GM18907 (cell line): ENCODE data around the gene DFFA.
"Not testable (repeated sequence)": the region's sequence is repeated elsewhere in the genome, so short reads cannot be mapped to it uniquely, and the experiment has no call there.

Experiments used
- ATAC-seq: cut with Tn5 transposase; IDR thresholded peaks from one replicate; pipeline ENCODE4 v1.9.1; 2021; ENCODE audit warnings: mild to moderate bottlenecking, moderate library complexity; ENCODE audit not compliant: unreplicated experiment

The DFFA gene

DNA sequence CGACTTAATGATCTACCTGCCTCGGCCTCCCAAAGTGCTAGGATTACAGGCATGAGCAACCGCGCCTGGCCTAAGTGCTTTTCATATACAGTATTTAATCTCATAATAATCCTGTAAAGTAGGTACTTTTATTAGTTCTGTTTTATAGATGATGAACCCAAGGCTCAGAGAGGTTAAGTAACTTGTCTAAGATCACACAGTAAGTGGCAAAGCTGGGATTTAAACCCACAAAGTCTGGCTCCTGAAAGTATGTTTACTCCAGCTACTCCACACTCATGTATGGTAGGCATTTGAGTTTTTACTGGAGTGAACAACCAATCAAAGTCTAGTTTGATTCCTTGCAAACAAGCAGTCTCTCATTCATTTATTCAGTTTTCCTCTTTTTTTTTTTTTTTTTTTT, 2.3 kb downstream of the DFFA start:
- no peak for ATAC-seq

DNA sequence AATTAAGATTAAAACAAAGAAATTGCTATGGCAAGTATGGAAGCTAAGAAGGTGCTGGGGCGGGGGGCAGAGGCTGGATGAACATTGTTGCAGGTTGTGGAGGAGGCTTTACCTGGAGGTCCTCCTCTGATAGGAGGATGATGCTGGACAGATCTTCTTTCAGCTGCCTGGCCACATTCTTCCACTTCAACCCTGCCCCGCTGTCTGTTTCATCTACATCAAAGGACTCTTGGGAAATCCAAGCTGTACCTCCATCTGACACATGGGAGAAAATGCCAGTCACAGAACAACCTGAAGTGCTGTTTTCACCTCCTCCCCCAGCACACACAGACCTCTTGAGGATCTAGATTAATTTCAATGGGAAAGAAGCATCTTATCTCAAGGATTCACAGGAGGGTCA, 5.3 kb downstream of the DFFA start:
- ATAC-seq = no peak

DNA sequence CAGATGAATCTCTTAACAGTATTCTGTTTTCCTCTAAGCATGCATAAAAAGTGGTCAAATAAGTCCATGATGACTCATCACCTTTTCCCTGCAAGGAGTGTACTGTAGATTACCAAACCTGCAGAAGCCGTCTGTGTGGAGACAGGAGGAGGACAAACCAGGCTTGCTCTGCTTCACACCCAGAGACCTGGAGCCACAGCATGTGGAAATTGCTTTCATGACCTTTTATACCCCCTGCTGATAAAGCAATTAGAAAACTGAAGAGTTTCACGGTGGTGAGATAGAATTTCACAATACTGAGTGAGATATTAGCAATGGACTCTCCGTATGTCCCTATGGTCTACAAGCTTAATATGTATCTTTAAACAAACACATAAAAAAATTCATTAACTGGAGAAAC, 13.1 kb downstream of the DFFA start:
- no peak for ATAC-seq

DNA sequence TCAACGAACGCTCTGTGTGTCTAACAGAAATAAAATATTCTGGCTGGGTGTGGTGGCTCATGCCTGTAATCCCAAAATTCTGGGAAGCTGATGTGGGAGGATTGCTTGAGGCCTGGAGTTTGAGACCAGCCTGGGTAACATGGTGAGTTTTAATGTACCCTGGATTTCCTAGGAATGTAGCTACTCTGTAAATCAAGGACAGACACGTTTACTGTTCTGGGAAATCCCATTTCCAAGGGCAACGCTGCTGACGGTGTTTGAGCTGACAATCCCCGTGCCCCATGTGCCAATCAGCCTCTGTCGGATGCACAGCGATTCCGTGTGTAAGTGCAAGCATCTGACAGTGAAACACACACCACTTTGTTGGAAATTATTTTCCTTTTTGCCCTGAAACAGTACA, 14.5 kb downstream of the DFFA start:
- ATAC-seq = no peak

DNA sequence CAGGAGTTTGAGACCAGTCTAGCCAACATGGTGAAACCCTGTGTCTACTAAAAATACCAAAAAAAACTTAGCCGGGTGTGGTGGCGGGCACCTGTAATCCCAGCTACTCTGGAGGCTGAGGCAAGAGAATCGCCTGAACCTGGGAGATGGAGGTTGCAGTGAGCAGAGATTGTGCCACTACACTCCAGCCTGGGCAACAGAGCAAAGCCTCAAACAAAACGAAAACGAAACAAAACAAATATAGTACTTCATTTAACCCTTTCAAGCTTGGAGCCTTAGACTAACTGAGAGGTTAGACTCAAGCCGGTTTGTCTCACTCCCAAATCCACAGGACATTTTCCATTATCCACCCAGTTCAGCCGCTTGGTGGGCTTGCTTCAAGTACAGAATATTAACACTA, 14.9 kb downstream of the DFFA start:
- ATAC-seq = not testable (repeated sequence)

DNA sequence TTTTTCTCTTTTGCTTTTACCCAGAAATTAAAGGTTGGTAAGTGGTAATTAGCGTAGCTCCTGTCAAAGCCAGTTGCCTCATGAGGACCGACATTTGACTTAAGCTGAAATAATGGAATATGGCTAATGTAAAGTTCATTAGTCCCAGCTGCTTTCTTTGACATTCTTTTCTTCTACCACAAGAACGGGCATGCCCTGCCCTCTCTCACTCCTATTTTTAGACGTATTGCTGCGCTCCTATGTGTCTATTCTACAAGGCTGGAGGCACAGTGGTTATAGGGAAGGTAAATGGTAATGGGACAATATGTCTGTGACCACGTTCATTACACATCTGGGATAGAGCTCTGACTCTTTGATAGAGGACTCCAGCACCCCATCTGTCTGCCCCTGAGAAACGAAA, 15.7 kb downstream of the DFFA start:
- no peak for ATAC-seq

DNA sequence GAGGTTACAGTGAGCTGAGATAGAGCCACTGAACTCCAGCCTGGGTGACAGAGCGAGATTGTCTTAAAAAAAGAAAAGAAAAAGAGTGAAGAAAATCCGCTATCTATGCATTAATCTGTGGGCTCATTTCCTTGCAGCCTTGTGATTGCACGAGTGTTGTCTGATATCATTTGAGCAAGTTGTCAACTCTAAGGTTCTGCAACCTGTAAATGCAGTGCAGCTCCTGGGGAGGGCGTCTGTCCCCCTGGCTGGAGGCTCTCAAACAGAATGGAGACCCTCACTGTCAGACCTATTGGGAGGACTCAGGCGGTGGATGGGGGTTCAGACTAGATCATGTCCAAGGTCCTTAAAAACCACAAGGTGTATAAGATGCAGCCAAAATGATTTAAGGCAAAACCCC, 16.3 kb downstream of the DFFA start:
- ATAC-seq = no peak

DNA sequence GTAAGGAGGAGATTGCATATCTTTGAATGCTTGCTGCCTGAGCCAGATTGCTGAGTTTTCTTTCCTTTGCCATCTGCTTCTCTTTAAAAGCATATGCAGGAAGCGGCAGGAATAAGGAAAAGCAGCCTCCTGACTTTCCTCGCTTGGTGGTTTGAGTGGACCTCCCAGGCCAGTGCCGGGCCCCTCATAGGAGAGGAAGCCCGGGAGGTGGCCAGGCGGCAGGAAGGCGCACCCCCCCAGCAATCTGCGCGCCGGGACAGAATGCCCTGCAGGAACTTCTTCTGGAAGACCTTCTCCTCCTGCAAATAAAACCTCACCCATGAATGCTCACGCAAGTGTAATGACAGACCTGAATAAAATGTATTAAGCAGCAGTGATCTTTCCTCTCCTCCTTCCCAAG, 21.0 kb downstream of the DFFA start:
- ATAC-seq = no peak

DNA sequence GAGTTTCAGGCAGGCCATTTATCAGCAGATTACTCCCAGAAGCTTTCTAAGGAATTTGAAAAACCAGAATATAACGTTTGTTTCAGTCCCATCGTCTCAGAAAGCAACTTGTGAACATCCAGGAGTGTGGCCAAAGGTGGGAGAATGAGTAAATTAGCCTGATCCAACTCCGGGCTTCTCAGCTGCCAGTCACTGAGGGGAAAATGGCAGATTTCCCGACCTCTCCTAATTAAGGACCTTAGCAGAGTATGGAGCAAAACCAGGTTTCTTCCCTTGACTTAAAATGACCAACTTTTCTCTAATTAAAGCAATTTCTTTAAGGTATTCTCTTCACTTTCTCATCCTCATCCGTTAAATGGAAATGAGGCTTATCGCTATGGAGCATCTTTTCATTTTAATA, 21.5 kb downstream of the DFFA start:
- ATAC-seq = no peak

DNA sequence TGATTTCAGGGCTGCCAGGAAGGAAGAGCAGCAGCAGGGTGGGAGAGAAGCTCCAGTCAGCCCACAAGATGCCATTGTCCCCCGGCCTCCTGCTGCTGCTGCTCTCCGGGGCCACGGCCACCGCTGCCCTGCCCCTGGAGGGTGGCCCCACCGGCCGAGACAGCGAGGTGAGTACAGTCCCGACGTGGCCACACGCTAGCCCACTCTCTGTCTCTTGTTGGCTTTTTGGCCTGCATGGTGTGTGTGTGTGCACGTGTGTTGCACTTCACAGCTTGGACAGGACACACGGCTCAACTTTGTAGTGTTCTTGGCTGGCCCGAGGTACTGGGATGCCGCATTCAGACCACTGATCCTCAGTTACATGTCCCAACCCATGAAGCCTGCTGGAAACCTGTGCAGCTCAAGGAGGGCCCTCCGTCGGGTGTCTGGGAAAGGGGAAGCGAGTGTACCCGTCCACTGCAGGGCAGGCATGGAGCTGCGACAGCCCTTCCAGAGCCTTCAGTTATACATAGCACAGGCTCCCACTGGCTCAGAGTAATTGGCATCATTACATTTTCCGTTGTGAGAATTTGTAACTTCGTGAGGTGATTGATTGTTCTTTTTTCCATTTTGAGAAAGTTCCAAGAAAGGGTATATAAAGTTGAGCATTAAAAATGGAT, 22.0 kb downstream of the DFFA start:
- no peak for ATAC-seq

DNA sequence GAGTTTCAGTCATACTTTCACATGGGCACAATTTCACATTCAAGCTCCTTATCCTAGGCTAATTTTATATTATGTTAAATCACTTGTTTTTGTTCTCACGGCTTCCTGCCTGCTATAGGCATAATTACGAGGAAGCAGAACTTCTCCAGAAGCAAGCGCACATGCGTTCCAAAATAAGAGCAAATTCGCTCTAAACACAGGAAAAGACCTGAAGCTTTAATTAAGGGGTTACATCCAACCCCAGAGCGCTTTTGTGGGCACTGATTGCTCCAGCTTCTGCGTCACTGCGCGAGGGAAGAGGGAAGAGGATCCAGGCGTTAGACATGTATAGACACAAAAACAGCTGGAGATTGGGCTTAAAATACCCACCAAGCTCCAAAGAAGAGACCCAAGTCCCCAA, 22.6 kb downstream of the DFFA start, which contains the start of gene CORT:
Gene CORT, plus strand, starts transcription at position 281 of the 400 bp plus-strand sequence. CDS start 193 bp downstream, outside the sequence.
- ATAC-seq = no peak

DNA sequence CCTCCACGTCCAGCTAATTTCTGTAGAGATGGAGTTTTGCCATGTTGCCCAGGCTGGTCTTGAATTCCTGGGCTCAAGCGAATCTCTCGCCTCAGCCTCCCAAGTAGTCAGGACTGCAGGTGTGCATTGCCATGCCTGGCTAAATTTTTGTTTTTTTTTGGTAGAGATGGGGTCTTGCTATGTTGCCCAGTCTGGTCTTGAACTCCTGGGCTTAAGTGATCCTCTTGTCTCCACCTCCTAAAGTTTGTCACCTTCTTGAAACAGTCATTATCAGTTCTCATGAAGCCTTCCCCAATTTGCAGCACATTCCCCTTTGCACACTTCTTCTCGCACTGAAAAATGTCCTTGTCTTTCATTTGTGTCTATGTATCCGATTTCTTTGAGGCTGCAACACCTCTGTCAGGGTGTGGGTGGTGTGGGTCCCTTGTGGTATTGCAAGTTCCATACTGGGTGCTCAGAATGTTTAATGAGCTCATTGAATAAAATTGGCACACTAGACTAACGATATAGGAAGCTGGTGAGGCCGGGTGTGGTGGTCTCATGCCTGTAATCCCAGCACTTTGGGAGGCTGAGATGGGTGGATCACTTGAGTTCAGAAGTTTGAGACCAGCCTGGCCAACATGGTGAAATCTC, 25.4 kb downstream of the DFFA start:
- no peak for ATAC-seq

DNA sequence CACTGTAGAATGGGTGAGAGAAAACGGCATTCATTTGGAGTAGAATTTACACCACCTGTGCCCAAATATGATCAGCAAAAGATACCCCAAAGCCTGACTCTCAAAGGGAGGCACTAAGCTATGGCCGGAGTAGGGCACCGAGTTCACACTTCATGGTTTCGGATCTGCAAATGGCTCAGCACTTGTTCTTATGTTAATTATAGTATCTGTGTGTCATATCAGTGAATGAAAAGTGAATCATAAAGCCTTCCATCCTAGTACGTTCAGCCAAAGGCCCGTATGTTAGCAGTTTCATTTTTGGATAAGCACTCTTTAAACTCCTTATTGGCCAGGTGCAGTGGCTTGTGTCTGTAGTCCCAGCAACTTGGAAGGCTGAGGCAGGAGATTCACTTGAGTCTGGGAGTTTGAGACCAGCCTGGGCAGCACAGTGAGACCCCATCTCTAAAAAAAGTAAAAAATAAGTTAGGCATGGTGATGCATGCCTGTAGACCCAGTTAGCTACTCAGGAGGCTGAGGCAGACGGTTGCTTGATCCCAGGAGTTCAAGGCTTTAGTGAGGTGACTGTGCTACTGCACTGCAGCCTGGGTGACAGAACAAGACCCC, 27.4 kb downstream of the DFFA start:
- no peak for ATAC-seq

DNA sequence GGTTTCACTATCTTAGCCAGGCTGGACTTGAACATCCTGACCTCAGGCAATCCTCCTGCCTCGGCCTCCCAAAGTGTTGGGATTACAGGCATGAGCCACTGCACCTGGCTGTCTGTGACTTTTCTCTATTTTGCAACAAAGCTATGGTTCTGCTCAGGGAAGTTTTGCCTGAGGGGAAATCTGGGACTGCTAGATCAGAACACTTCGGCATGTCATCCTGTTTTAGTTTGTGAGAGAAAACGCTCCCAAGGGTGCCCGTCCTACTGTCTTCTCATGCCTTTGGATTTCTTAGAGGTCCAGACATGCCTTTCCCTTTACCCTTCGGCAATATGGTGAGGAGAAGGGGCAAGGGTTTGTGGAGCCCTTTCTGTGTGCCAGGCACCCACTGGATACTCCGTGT, 28.1 kb downstream of the DFFA start:
- no peak for ATAC-seq

DNA sequence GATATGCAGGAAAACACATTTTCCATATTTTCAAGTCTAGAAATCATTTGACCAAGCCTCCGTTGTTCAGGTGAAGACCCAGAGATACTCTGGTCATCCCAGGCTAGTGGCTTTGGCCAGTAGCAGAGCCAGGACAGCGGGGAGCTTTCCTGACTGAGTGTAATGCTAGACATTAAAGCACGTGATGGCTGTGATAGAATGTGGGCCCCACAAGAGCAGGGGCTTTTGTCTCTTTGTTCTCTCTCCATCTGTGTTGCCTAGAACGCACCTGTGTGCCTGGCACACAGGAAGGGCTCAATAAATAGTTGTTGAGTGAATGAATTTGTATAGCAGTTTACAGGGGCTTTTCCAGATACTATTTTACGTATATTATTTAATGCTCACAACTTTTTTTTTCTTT, 31.5 kb downstream of the DFFA start:
- no peak for ATAC-seq

DNA sequence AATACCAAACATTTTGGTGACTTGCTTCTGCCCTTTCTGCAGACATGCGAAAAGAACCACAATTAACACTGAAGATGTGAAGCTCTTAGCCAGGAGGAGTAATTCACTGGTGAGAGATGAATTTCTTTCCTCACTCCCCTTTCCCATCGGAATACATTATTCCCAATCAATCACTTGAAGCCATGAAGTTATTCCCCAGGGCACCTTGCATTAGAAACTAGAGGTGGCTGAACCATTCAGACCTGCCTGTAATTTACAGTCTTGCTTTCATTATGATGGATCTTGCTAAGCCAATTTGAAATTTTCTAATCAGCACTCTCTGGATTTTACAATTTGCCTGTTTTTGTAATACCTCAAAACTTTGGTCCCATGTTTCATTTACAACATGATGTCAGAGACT, 32.0 kb downstream of the DFFA start:
- ATAC-seq = no peak

DNA sequence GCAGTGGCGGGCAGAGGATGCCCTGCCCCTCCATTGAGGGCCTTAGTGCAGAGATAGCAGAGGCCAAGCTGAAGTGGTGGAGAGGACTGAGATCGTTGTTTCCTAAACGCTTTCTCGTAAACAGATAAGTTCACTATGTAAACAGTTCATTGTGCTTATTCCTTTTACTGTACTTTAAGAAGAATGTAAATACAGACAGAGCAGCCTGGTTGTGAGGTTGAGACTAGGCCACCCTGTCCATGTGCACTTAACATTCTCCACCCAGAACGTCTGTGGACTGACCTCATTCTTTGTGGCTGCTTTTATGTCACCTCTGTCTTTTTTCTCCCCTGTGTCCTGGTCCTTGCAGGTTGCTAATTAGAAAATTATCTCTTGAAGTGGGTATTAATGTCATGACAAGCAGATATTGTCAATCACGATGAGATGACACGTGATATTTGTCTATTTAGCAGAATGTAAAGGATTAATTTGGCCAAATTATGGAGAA, 33.6 kb downstream of the DFFA start:
- ATAC-seq = no peak

DNA sequence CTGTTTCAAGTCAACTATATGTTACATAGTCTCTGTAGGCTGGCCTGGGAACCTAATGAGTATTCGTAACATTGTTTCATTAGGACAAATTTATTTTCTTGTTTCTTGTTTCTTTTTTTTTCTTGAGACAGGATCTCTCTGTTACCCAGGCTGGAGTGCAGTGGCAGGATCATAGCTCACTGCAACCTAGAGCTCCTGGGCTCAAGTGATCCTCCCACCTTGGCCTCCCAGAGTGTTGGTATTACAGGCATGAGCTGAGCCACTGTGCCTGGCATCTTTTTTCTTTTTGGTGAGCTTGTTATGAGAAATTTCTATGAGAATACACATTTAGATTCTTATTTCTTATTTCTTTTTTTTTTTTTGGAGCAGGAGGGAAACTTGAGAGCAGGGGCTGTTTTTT, 35.3 kb downstream of the DFFA start:
- ATAC-seq = no peak

DNA sequence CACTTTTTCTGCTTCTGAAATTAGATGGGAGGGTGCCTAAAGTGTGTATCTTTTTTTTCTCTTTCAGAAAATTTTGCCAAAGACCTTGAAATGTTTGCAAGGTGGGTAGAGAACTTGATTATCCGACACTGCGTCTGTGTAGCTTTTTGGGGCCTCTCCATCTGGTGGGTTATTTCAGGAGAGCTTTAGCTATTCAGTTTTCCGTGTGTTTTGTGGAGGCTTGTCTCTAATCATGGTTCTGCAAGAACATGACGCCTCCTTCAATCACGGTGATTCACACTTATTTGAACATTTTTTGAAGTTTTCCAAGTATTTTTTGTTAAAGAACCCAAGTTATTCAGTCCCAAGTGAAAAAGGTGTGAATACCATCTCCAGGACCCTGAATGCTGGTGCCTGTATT, 37.7 kb downstream of the DFFA start:
- ATAC-seq = no peak

DNA sequence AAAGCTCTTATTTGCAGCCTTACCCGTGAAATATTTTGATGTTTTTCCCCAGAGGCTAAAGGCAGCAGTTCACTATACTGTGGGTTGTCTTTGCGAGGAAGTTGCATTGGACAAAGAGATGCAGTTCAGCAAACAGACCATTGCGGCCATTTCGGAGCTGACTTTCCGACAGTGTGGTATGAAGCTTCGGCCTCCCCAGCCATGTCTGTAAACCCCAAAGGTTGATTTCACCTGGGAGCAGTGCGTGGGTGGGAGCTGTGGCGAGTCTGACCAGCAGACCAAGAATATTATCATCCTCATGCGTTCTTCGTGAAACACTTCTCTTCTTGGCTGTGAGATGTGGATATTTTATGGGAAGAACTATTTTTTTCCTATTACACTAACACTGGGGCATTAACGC, 38.5 kb downstream of the DFFA start:
- no peak for ATAC-seq

DNA sequence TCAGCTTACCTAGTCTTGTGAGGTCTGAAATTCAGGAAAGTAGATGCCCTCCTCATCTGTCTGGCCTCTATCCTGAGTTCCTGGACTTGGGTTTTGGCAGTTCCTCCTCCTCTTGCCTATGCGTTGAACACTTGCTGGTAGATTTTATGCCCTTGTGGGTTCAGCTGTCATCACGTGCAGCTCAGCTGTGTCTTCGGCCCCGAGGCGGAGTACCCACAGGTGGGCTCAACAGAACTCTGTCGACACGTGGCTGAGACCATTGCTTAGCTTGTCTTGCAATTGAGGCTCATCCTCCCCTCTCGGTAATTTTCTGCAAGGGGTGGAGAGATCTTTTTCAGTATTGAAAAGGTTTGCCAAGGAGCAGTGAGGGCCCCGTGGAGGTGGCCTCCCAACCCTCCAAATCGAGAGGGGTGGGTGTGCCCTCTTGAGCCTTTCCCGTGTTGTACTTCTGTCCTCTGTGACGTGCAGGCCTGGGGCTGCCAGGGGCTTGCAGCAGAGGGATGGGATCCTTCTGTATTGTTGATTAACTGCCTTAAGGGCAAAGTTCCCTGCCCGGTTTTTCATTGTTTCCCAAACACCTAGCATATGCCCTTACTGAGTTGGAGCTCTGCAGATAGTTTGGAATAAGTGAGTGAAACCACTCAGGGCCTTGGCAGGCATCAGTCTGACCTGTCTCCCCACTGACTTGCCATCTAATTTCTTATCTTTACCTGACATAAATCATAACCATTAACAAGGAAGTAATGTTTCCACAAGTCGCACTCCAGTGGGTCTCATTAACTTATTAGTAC, 39.2 kb downstream of the DFFA start:
- no peak for ATAC-seq
